DND-41 (cell line): ENCODE results near the gene KLRD1.
"Not testable (repeated sequence)": the region's sequence is repeated elsewhere in the genome, so short reads cannot be mapped to it uniquely, and the experiment has no call there.

Experiments used
- ATAC-seq: fragments of 200-7000 bp; cut with Tn5 transposase; 3 replicates; pipeline ENCODE4 v1.9.1; 2021; ENCODE audit warnings: low read depth; ENCODE audit not compliant: insufficient read depth
- DNase-seq: peaks from one replicate; pipeline ENCODE4 v3.0.0-alpha.2; 2020
- H2AFZ ChIP-seq: 2 replicates; pipeline ENCODE4 v1.6.0; 2012; ENCODE audit warnings: low read depth, low read length
- H3K27ac ChIP-seq: 2 replicates; pipeline ENCODE4 v1.5.1; 2012; ENCODE audit warnings: low read length, inconsistent platforms
- H3K27me3 ChIP-seq: fragments of 200-600 bp; sonication (generic); 2 replicates; pipeline ENCODE4 v1.6.0; 2012; ENCODE audit warnings: low read length, mild to moderate bottlenecking, inconsistent platforms; ENCODE audit not compliant: insufficient read depth, poor library complexity
- H3K36me3 ChIP-seq: 2 replicates; pipeline ENCODE4 v1.5.1; 2012; ENCODE audit warnings: low read length, inconsistent platforms; ENCODE audit not compliant: insufficient read depth
- H3K4me1 ChIP-seq: 2 replicates; pipeline ENCODE4 v1.5.1; 2012; ENCODE audit warnings: mild to moderate bottlenecking, low read length; ENCODE audit not compliant: insufficient read depth
- H3K4me2 ChIP-seq: 2 replicates; pipeline ENCODE4 v1.6.0; 2012; ENCODE audit warnings: mild to moderate bottlenecking, moderate library complexity, low read length, inconsistent platforms; ENCODE audit not compliant: insufficient read depth
- H3K4me3 ChIP-seq, 2 experiments: fragments of 200-600 bp in 1 of 2; shearing (Covaris generic) in 1 of 2; 2 replicates each; pipeline ENCODE4 v1.5.1; 2012 to 2016; ENCODE audit warnings: inconsistent platforms in 2 of 2, low read length in 2 of 2, mild to moderate bottlenecking in 2 of 2, low read depth in 1 of 2, moderate library complexity in 1 of 2
- H3K79me2 ChIP-seq: 2 replicates; pipeline ENCODE4 v1.6.0; 2012; ENCODE audit warnings: low read length, inconsistent platforms; ENCODE audit not compliant: insufficient read depth
- H3K9ac ChIP-seq: 2 replicates; pipeline ENCODE4 v1.6.0; 2012; ENCODE audit warnings: low read depth, mild to moderate bottlenecking, inconsistent platforms, low read length, moderate library complexity
- H3K9me3 ChIP-seq: 2 replicates; pipeline ENCODE4 v1.5.1; 2012; ENCODE audit warnings: low read length, moderate library complexity, mild to moderate bottlenecking, inconsistent platforms; ENCODE audit not compliant: insufficient read depth, severe bottlenecking
- H4K20me1 ChIP-seq: 2 replicates; pipeline ENCODE4 v1.6.0; 2012; ENCODE audit warnings: low read length; ENCODE audit not compliant: insufficient read depth
- CTCF ChIP-seq: IDR thresholded peaks from 2 replicates; pipeline ENCODE4 v1.5.1; 2012; ENCODE audit warnings: borderline replicate concordance, low read length, moderate library complexity, mild to moderate bottlenecking; ENCODE audit not compliant: poor library complexity, severe bottlenecking; ENCODE audit errors: extremely low read depth
- EZH2 ChIP-seq: IDR thresholded peaks from 3 replicates; pipeline ENCODE4 v1.6.1; 2012; ENCODE audit warnings: borderline replicate concordance, low read depth, mild to moderate bottlenecking, moderate library complexity, low read length, inconsistent platforms; ENCODE audit not compliant: severe bottlenecking

The KLRD1 gene

GRCh38 chr12:10320643-10321042 lies 13.0 kb downstream of the KLRD1 start:
- Histone ChIP-seq H3K4me3 (no peak overlapping the region), H4K20me1 (no peaks in the 10 kb centered on the region), H3K4me2 (no peak overlapping the region), H3K36me3 (no peaks in the 10 kb centered on the region), H3K9ac (no peak overlapping the region), H3K9me3 (no peaks in the 10 kb centered on the region), H3K4me1 (no peaks in the 10 kb centered on the region), H3K79me2 (no peaks in the 10 kb centered on the region), H3K27ac (no peak overlapping the region), H3K27me3 (no peaks in the 10 kb centered on the region), H2AFZ (no peak overlapping the region)
- TF ChIP-seq CTCF (no peak), EZH2 (no peak)
- DNase-seq: no peak
- no peak for ATAC-seq

- H3K4me2 ChIP-seq, H2AFZ ChIP-seq, H3K9me3 ChIP-seq, H3K4me1 ChIP-seq, ATAC-seq, H4K20me1 ChIP-seq, H3K9ac ChIP-seq, H3K4me3 ChIP-seq, H3K27me3 ChIP-seq, H3K36me3 ChIP-seq, DNase-seq, H3K27ac ChIP-seq, H3K79me2 ChIP-seq: not testable (repeated sequence)
These were observed 21.0 kb downstream of the KLRD1 start for GRCh38 chr12:10328691-10329090.

GRCh38 chr12:10331642-10332239 lies 24.1 kb downstream of the KLRD1 start:
- ATAC-seq: peak; percentile 71
- Histone ChIP-seq H3K27me3 (peaks cover 4% of the 10 kb centered on the region), H4K20me1 (no peaks in the 10 kb centered on the region), H3K4me2 (no peak overlapping the region), H3K4me1 (no peaks in the 10 kb centered on the region), H3K27ac (no peak overlapping the region), H3K4me3 (no peak overlapping the region), H3K9ac (no peak overlapping the region), H2AFZ (no peak overlapping the region), H3K9me3 (no peaks in the 10 kb centered on the region), H3K36me3 (no peaks in the 10 kb centered on the region), H3K79me2 (no peaks in the 10 kb centered on the region)
- TF ChIP-seq EZH2: no peak
- peak; percentile 80 for TF ChIP-seq CTCF
- no peak for DNase-seq

GRCh38 chr12:10336196-10336595 lies 28.5 kb downstream of the KLRD1 start:
- H3K4me1 ChIP-seq, H3K9ac ChIP-seq, H3K79me2 ChIP-seq, H2AFZ ChIP-seq, H3K4me2 ChIP-seq, ATAC-seq, H4K20me1 ChIP-seq, H3K27ac ChIP-seq, H3K36me3 ChIP-seq, H3K27me3 ChIP-seq, H3K4me3 ChIP-seq, DNase-seq, H3K9me3 ChIP-seq: not testable (repeated sequence)

- H2AFZ ChIP-seq, H3K9ac ChIP-seq: not testable (repeated sequence)
These were observed 30.8 kb downstream of the KLRD1 start for GRCh38 chr12:10338470-10338869.

More at GRCh38 chr12:10338470-10338869, 30.8 kb downstream of the KLRD1 start:
- DNase-seq, H3K27me3 ChIP-seq, H3K27ac ChIP-seq, ATAC-seq, H3K9me3 ChIP-seq, H3K79me2 ChIP-seq, H3K36me3 ChIP-seq, H4K20me1 ChIP-seq, H3K4me3 ChIP-seq, H3K4me2 ChIP-seq: not testable (repeated sequence)
- peaks cover 11% of the 10 kb centered on the region for H3K4me1 ChIP-seq
